HepG2 (cell line): ENCODE data around the gene AGER. TPM values are rescaled to one million over a fixed set of nuclear protein-coding genes. Genes with fewer than 3 reads are reported as not detected.
A peak's percentile ranks its signal among the peaks of the same experiment; 100 is the strongest.

Experiments
- ERF ChIP-seq: IDR thresholded peaks from 2 replicates; pipeline ENCODE4 v1.6.1; 2018; ENCODE audit warnings: missing biosample characterization, missing genetic modification reagents
- GMEB1 ChIP-seq: sonication (generic); formaldehyde crosslinking; IDR thresholded peaks from 2 replicates; pipeline ENCODE4 v1.5.1; 2020; ENCODE audit warnings: missing genetic modification reagents, mild to moderate bottlenecking, borderline replicate concordance
- HIVEP1 ChIP-seq: sonication (generic); formaldehyde crosslinking; IDR thresholded peaks from 2 replicates; pipeline ENCODE4 v1.4.0; 2020; ENCODE audit warnings: mild to moderate bottlenecking, missing genetic modification reagents
- HNF4A ChIP-seq: sonication (generic); formaldehyde crosslinking; IDR thresholded peaks from 2 replicates; pipeline ENCODE4 v1.4.0; 2020; ENCODE audit warnings: missing genetic modification reagents
- IRF1 ChIP-seq: sonication (generic); formaldehyde crosslinking; IDR thresholded peaks from 2 replicates; pipeline ENCODE4 v1.4.0; 2020; ENCODE audit warnings: low read depth, mild to moderate bottlenecking, missing genetic modification reagents
- NBN ChIP-seq: fragments of 450-650 bp; conservative IDR thresholded peaks from 2 replicates; pipeline ENCODE4 v1.6.1; 2017
- ONECUT2 ChIP-seq: sonication (generic); formaldehyde crosslinking; IDR thresholded peaks from 2 replicates; pipeline ENCODE4 v1.4.0; 2020; ENCODE audit warnings: missing genetic modification reagents
- PITX1 ChIP-seq: sonication (generic); formaldehyde crosslinking; IDR thresholded peaks from 2 replicates; pipeline ENCODE4 v1.5.1; 2020; ENCODE audit warnings: mild to moderate bottlenecking, missing genetic modification reagents
- SMAD3 ChIP-seq: sonication (generic); formaldehyde crosslinking; IDR thresholded peaks from 2 replicates; pipeline ENCODE4 v1.4.0; 2020; ENCODE audit warnings: missing genetic modification reagents
- SPEN ChIP-seq: sonication (generic); formaldehyde crosslinking; IDR thresholded peaks from 2 replicates; pipeline ENCODE4 v1.5.1; 2020; ENCODE audit warnings: low read depth, mild to moderate bottlenecking, missing genetic modification reagents
- THAP11 ChIP-seq: IDR thresholded peaks from 2 replicates; pipeline ENCODE4 v1.6.1; 2016; ENCODE audit warnings: missing biosample characterization, missing genetic modification reagents
- ZFX ChIP-seq: sonication (generic); formaldehyde crosslinking; IDR thresholded peaks from 2 replicates; pipeline ENCODE4 v1.4.0; 2020; ENCODE audit warnings: mild to moderate bottlenecking, low read depth, missing genetic modification reagents, moderate library complexity
- polyA plus RNA-seq, 8 experiments: library from polyadenylated mRNA; depleted of rRNA in 3 of 8; stranded (reverse) in 7 of 8; unstranded in 1 of 8; fragments of >200 nt; fragmentation: Illumina TruSeq in 4 of 8; extraction: Trizol in 4 of 8; gene quantifications; 2 replicates each; pipeline versions ENCODE4 v1.2.1 to v1.2.3, GENCODE V29; 2011 to 2016; ENCODE audit warnings: low read depth in 4 of 8, missing spikeins in 1 of 8, mixed read lengths in 1 of 8; ENCODE audit not compliant: insufficient read depth in 1 of 8
- total RNA-seq, 5 experiments: library from RNA; depleted of rRNA; stranded (reverse); fragments of >200 nt; fragmentation: Illumina TruSeq; extraction: Trizol; gene quantifications; 2 replicates each; pipeline ENCODE4 v1.2.3, GENCODE V29; 2016; ENCODE audit warnings: low read depth in 1 of 5
- TF ChIP-seq, protein P1 (sequence below): sonication (generic); formaldehyde crosslinking; conservative IDR thresholded peaks from 2 replicates; pipeline ENCODE4 v1.4.0; 2020; ENCODE audit warnings: missing genetic modification reagents
- TF ChIP-seq, protein P2 (sequence below): sonication (generic); formaldehyde crosslinking; IDR thresholded peaks from 2 replicates; pipeline ENCODE4 v1.4.0; 2020; ENCODE audit warnings: mild to moderate bottlenecking, missing genetic modification reagents
- TF ChIP-seq, protein P3 (sequence below): sonication (generic); formaldehyde crosslinking; IDR thresholded peaks from 2 replicates; pipeline ENCODE4 v1.4.0; 2020; ENCODE audit warnings: missing genetic modification reagents

Gene AGER
- total and polyA plus RNA-seq, 2 of the 13 experiments (the other 11 are each of a cell fraction or from before 2014, with no cell fraction given) = 1.9 to 5.1 TPM

GRCh38 chr6:32153564-32154513 lies 30.2 kb downstream of the AGER start, which contains the start of gene PPT2 (continued):
- TF ChIP-seq, protein P1, sequence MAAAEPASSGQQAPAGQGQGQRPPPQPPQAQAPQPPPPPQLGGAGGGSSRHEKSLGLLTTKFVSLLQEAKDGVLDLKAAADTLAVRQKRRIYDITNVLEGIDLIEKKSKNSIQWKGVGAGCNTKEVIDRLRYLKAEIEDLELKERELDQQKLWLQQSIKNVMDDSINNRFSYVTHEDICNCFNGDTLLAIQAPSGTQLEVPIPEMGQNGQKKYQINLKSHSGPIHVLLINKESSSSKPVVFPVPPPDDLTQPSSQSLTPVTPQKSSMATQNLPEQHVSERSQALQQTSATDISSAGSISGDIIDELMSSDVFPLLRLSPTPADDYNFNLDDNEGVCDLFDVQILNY (CRISPR knock-in tag) = no peak
- TF ChIP-seq ERF (peak; percentile 63; the same call in 1 of the 2 replicates), ZFX (CRISPR knock-in tag) (peak; percentile 96), NBN (no peak), ONECUT2 (CRISPR knock-in tag) (no peak; the same call in 1 of the 2 replicates), IRF1 (no peak; the same call in 1 of the 2 replicates), PITX1 (no peak; the same call in 1 of the 2 replicates), SPEN (CRISPR knock-in tag) (peak; percentile 85), HIVEP1 (CRISPR knock-in tag) (peak; percentile 80), SMAD3 (CRISPR knock-in tag) (peak; percentile 58; the same call in 1 of the 2 replicates), THAP11 (peak; percentile 86), GMEB1 (CRISPR knock-in tag) (peak; percentile 89), HNF4A (CRISPR knock-in tag) (0 out of 2 replicates have a peak, but pooled peaks have one; percentile 29)
- TF ChIP-seq, protein P2, sequence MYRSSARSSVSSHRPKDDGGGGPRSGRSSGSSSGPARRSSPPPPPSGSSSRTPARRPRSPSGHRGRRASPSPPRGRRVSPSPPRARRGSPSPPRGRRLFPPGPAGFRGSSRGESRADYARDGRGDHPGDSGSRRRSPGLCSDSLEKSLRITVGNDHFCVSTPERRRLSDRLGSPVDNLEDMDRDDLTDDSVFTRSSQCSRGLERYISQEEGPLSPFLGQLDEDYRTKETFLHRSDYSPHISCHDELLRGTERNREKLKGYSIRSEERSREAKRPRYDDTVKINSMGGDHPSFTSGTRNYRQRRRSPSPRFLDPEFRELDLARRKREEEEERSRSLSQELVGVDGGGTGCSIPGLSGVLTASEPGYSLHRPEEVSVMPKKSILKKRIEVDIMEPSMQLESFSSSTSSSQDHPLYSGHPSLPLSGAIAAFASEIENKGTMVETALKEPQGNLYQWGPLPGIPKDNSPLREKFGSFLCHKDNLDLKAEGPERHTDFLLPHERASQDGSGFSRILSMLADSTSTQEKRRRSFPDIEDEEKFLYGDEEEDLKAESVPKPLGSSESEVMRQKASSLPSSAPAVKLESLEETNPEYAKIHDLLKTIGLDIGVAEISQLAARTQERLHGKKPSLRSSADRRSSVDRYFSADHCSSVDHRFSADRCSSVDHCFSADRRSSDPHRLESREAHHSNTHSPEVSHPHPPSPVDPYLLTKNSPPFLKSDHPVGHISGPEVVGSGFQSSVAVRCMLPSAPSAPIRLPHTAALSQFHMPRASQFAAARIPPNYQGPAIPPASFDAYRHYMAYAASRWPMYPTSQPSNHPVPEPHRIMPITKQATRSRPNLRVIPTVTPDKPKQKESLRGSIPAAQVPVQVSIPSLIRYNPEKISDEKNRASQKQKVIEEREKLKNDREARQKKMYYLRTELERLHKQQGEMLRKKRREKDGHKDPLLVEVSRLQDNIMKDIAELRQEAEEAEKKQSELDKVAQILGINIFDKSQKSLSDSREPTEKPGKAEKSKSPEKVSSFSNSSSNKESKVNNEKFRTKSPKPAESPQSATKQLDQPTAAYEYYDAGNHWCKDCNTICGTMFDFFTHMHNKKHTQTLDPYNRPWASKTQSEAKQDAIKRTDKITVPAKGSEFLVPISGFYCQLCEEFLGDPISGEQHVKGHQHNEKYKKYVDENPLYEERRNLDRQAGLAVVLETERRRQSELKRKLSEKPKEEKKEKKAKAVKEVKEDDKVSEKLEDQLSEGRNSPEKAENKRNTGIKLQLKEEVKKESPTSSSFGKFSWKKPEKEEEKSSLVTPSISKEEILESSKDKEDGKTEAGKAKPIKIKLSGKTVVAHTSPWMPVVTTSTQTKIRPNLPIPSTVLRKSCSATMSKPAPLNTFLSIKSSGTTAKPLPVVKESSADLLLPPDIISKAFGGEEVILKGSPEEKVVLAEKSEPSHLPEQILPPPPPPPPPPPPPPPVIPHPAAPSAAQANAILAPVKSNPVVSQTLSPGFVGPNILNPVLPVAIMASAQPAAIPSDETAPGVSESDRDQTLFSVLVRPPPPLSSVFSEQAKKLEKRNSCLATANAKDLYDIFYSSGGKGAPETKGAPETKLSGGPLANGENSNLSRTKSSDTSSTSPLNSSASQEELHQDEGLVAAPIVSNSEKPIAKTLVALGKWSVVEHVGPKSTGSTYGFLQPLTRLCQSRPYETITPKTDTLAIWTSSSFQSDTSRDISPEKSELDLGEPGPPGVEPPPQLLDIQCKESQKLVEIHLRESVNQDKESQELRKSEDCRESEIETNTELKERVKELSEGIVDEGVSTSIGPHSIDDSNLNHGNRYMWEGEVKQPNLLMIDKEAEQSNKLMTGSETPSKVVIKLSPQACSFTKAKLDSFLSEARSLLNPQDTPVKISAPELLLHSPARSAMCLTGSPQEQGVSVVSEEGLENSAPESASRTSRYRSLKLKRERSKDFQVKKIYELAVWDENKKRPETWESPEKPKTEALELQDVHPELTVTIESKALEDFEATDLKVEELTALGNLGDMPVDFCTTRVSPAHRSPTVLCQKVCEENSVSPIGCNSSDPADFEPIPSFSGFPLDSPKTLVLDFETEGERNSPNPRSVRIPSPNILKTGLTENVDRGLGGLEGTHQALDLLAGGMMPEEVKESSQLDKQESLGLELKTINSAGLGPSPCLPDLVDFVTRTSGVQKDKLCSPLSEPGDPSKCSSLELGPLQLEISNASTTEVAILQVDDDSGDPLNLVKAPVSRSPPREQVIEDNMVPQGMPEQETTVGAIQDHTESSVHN (CRISPR knock-in tag) = 0 out of 2 replicates have a peak, but pooled peaks have one; percentile 46
- TF ChIP-seq, protein P3, sequence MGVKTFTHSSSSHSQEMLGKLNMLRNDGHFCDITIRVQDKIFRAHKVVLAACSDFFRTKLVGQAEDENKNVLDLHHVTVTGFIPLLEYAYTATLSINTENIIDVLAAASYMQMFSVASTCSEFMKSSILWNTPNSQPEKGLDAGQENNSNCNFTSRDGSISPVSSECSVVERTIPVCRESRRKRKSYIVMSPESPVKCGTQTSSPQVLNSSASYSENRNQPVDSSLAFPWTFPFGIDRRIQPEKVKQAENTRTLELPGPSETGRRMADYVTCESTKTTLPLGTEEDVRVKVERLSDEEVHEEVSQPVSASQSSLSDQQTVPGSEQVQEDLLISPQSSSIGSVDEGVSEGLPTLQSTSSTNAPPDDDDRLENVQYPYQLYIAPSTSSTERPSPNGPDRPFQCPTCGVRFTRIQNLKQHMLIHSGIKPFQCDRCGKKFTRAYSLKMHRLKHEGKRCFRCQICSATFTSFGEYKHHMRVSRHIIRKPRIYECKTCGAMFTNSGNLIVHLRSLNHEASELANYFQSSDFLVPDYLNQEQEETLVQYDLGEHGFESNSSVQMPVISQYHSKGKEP (CRISPR knock-in tag) = no peak; the same call in 1 of the 2 replicates
